NCI-H526 treated with DMSO at 0.1 percent for 48 hours (cell line): Measurements from ENCODE around the gene HOXB1.
"Not testable (repeated sequence)": the region's sequence is repeated elsewhere in the genome, so short reads cannot be mapped to it uniquely, and the experiment has no call there.

Source experiments
- DNase-seq: peaks from one replicate; lab custom pipeline; 2025; lab: John Stamatoyannopoulos, UW

HOXB1 gene

DNA sequence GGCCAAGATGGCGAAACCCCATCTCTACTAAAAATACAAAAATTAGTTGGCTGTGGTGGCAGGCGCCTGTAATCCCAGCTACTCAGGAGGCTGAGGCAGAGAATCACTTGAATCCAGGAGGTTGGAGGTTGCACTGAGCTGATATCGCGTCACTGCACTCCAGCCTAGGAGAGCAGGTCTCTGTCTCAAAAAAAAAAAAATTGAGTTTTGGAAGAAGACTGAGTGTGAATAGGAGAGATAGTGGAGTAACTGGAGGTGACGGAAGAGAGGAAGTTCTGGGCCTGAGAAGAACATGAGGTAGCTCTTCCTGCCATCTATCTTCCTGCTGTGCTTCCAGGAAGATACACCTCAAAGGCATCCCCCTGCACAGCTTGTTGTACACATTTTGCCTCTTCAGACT is 11.4 kb downstream of the HOXB1 start:
- no peak for DNase-seq

GRCh38 chr17:48517478-48517877 is 13.3 kb downstream of the HOXB1 start:
- DNase-seq = no peak

- no peak for DNase-seq
Measured at GRCh38 chr17:48515925-48516900, 14.6 kb downstream of the HOXB1 start.

DNA sequence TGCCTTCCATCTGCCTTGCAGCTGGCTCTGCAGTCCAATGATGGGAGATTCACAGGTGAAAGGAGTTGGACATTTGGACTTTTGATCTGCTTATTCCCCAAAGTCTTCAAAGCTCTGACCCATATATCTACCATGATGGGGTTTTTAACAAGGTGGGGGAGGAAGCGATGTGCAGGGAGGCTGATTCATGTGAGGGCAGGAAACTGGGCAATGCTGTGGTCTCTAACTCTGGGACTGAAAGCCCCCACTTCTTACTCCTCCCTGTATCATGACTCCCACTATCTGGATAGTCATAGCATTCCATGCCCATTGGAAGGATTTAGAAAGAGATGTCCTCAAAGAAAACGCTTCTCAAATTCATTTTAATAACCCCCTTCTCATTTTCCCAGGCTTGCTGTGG is 16.3 kb downstream of the HOXB1 start:
- no peak for DNase-seq

GRCh38 chr17:48513666-48514455 is 16.9 kb downstream of the HOXB1 start:
- no peak for DNase-seq

GRCh38 chr17:48513097-48513496 is 17.7 kb downstream of the HOXB1 start:
- DNase-seq = no peak

GRCh38 chr17:48510761-48511604 is 19.8 kb downstream of the HOXB1 start:
- no peak for DNase-seq

DNA sequence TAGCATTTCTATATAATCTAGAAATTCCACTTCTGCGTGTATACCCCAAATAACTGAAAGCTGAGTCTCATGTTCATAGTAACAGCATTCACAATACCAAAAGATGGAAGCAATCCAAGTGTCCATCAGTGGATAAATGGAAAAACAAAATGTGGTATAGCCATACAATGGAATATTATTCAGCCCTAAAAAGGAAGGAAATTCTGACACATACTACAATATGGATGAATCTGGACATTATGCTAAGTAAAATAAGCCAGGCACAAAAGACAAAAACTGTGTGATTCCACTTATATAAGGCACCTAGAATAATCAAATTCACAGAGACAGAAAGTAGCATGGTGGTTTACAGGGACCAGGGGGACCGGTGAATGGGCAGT is 20.4 kb downstream of the HOXB1 start:
- no peak for DNase-seq

- DNase-seq = not testable (repeated sequence)
Measured at GRCh38 chr17:48509708-48510107, 21.1 kb downstream of the HOXB1 start.

GRCh38 chr17:48506246-48506645 is 24.6 kb downstream of the HOXB1 start:
- DNase-seq = no peak

DNA sequence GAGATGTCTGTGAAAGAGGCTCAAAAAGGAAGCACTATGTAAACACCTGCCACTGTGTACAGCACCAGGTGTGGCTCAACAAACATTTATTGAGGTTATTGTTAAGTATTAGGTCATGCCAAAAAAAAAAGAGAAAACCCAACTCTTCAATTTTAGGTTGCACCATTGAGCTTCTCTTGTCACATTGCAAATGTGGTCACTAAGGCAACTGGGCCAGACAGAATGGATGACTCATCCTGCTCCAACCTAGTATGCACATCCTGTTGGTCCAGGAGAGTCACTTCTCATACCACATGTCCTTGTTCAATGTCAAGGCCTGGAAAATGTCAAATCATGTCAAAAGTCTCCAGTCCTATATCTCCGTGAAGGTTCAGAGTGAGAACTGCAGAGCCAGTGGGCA is 25.0 kb downstream of the HOXB1 start:
- DNase-seq = no peak

GRCh38 chr17:48504953-48505352 is 25.9 kb downstream of the HOXB1 start:
- no peak for DNase-seq

DNA sequence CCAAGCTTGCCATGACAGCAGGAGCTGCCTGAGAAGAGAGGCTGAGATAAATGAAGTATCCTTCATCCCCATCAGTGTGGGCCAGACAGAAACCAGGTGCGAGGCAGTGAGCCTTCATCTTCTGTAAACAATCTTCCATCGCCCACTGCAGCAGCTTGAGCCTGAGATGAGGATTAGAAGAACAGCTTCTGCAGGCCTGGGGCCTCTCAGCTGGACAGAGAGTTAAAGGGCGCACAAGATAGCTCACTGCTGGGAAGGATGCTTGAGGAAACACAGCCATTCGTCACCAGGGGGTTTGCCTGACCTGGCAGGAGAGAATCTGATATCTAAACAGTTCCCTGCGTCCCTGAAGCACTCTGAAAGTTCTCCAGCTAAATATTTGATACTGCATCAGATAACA is 27.1 kb downstream of the HOXB1 start:
- DNase-seq = no peak

- no peak for DNase-seq
Measured at GRCh38 chr17:48502901-48503300, 27.9 kb downstream of the HOXB1 start.

DNA sequence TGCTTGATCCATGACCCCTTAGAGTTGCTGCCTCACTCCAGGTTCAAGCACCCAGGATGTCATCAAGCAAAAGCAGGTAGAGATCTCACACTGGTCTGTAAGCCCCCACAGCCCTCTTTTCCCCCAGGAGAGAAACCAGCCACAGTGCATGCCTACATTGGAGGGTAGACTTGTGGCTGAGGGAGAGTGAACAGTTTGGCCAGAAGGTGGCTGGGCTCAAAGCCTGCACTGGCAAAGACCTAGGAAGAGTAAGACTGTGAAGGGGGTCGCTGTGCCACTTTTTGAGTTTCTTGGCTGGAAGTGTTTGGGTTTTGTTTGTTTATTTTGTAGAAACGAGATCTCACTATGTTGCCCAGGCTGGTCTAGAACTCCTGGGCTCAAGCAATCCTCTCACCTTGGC is 28.5 kb downstream of the HOXB1 start:
- no peak for DNase-seq

DNA sequence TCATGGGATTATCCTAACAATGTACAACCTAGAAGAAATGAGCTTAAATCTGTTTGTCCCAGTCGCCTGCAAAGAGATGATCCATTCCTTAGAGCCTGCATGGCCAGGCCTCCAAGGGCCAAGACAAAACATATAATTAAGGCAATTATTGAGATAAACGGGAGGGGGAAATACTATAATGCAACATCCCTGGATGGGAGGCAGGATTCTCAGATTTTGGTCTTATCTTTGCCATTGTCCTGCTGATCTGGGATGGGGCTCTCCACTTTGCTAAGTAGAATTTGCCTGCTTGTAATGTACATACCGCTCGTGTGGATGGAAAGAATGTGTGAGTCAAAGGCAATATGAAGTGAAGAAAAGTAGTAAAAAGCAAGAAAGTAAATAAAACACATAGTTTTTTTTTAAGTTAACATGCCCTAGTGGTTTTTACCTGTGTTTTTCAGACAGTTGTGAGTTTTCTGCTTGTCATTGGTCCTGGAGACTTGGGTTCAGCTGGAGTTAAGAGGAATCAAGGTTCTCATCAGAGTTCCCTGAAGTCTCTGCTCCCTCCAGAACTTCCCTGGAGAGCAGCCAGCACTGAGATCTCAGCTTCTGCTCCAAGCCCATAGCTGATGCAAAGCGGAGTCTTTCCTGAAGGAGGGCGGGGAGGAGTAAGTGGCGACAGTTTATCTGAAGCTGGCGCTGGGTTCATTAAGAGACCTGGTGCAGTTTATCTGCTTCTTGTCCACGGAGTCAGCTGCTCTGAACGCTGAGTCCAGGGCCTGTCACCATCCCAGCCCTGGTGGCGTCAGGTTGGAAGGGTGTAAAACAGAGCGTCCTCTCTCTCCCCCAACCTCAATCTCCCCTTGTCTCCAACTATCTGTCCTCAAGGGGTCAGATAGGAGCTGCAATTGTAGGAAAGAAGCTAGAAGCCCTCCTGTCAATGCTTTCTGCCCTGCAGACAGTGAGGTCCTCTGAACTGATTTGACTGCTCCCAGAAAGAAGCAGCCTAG is 30.1 kb downstream of the HOXB1 start:
- DNase-seq = no peak

- DNase-seq = no peak
Measured at GRCh38 chr17:48499735-48500434, 30.9 kb downstream of the HOXB1 start.

DNA sequence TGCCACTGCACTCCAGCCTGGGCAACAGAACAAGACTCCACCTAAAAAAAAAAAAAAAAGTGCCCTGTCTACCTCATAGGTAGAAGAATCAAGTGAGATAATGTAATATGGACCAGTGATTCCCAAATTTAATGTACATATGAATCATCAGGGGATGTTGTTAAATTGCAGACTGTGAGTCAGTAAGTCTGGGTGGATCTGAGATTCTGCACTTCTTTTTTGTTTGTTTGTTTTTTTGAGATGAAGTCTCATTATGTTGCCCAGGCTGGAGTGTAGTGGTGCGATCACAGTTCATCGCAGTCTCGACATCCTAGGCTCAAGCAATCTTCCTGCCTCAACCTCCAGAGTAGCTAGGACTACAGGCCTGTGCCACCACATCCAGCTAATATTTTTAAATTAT is 31.6 kb downstream of the HOXB1 start:
- DNase-seq = no peak

- DNase-seq = no peak
Measured at GRCh38 chr17:48498164-48498850, 32.5 kb downstream of the HOXB1 start.

- DNase-seq = no peak
Measured at GRCh38 chr17:48497103-48497502, 33.7 kb downstream of the HOXB1 start.
